Measurements from ENCODE around the gene ZNF358. TPM values are rescaled to one million over a fixed set of nuclear protein-coding genes. Genes with fewer than 3 reads are reported as not detected.

The ZNF358 gene
- total and polyA plus RNA-seq, 3 donors from 2014 or later: 21.0 to 35.9 (median 28.7) TPM

- Histone ChIP-seq H3K36me3 (ENCODE audit: low read depth, missing control alignments) (peaks cover 6% of the 10 kb centered on the region), H3K27ac (no peak overlapping the region), H3K9me3 (no peaks in the 10 kb centered on the region), H3K4me1 (no peaks in the 10 kb centered on the region), H3K4me3 (no peak overlapping the region), H3K27me3 (no peaks in the 10 kb centered on the region)
- 80 to 96% methylated on average over 7 to 53 of the region's 54 CpGs for WGBS, 2 donors
- intact Hi-C loops (cut with DNase I; ENCODE audit: low total_unique reads): no loop called here
- DNase-seq: no peak
- TF ChIP-seq POLR2A (IDR thresholded peaks at IDR 0.05): no peak
- TF ChIP-seq CTCF (IDR thresholded peaks at IDR 0.05): no peak
Observed at GRCh38 chr19:7556696-7557315, 40.9 kb downstream of the ZNF358 start.

GRCh38 chr19:7558667-7559066 is 42.8 kb downstream of the ZNF358 start:
- Histone ChIP-seq H3K4me3 (no peak overlapping the region), H3K9me3 (no peaks in the 10 kb centered on the region), H3K27me3 (no peaks in the 10 kb centered on the region), H3K4me1 (no peaks in the 10 kb centered on the region), H3K27ac (no peak overlapping the region), H3K36me3 (ENCODE audit: low read depth, missing control alignments) (peaks cover 6% of the 10 kb centered on the region)
- WGBS, 2 donors: 87 to 91% methylated on average over 11 to 18 of the region's 18 CpGs
- TF ChIP-seq POLR2A (IDR thresholded peaks at IDR 0.05) (no peak), CTCF (IDR thresholded peaks at IDR 0.05) (no peak)
- intact Hi-C loops (cut with DNase I; ENCODE audit: low total_unique reads): no loop called here
- no peak for DNase-seq

- no peak overlapping the region for H3K4me3 ChIP-seq
- no peak for DNase-seq
- no peaks in the 10 kb centered on the region for H3K4me1 ChIP-seq
- intact Hi-C loops (cut with DNase I; ENCODE audit: low total_unique reads): no loop called here
- H3K36me3 ChIP-seq (ENCODE audit: low read depth, missing control alignments): peaks cover 6% of the 10 kb centered on the region
- no peaks in the 10 kb centered on the region for H3K27me3 ChIP-seq
- TF ChIP-seq CTCF (IDR thresholded peaks at IDR 0.05) (no peak), POLR2A (IDR thresholded peaks at IDR 0.05) (no peak)
- 67 to 74% methylated on average over 3 to 4 of the region's 4 CpGs for WGBS, 2 donors
- H3K27ac ChIP-seq: no peak overlapping the region
- no peaks in the 10 kb centered on the region for H3K9me3 ChIP-seq
Observed at GRCh38 chr19:7559102-7559501, 43.2 kb downstream of the ZNF358 start.

GRCh38 chr19:7560255-7560654 is 44.4 kb downstream of the ZNF358 start:
- WGBS, 2 donors: 90 to 95% methylated on average over 2 of the region's 2 CpGs
- TF ChIP-seq POLR2A (IDR thresholded peaks at IDR 0.05) (no peak), CTCF (IDR thresholded peaks at IDR 0.05) (no peak)
- H3K27ac ChIP-seq: no peak overlapping the region
- peaks cover 6% of the 10 kb centered on the region for H3K36me3 ChIP-seq (ENCODE audit: low read depth, missing control alignments)
- H3K4me1 ChIP-seq: no peaks in the 10 kb centered on the region
- H3K4me3 ChIP-seq: no peak overlapping the region
- intact Hi-C loops (cut with DNase I; ENCODE audit: low total_unique reads): loop anchor here (10.0 kb wide), 1 partner anchor 115 kb away; the partner anchor contains the start of gene MCEMP1
- no peaks in the 10 kb centered on the region for H3K9me3 ChIP-seq
- no peak for DNase-seq
- no peaks in the 10 kb centered on the region for H3K27me3 ChIP-seq

GRCh38 chr19:7561325-7561724 is 45.4 kb downstream of the ZNF358 start:
- no peaks in the 10 kb centered on the region for H3K9me3 ChIP-seq
- no peak overlapping the region for H3K27ac ChIP-seq
- no peak overlapping the region for H3K4me3 ChIP-seq
- no peak for DNase-seq
- intact Hi-C loops (cut with DNase I; ENCODE audit: low total_unique reads): loop anchor here (10.0 kb wide), 1 partner anchor 113 kb away; the partner anchor contains the start of gene MCEMP1
- H3K4me1 ChIP-seq: no peaks in the 10 kb centered on the region
- TF ChIP-seq POLR2A (IDR thresholded peaks at IDR 0.05): no peak
- TF ChIP-seq CTCF (IDR thresholded peaks at IDR 0.05): no peak
- 72 to 78% methylated on average over 5 to 13 of the region's 17 CpGs for WGBS, 2 donors
- no peaks in the 10 kb centered on the region for H3K27me3 ChIP-seq
- peaks cover 6% of the 10 kb centered on the region for H3K36me3 ChIP-seq (ENCODE audit: low read depth, missing control alignments)

Measured in testis (tissue), 3 donors.